Ramos (cell line): ENCODE results near the gene RELL1.

Experiments
- in situ Hi-C: fragments of 300-500 bp; cut with MboI; formaldehyde crosslinking; loops from one replicate; pipeline ENCODE4 v1.14.3; 2022; ENCODE audit warnings: low sequenced_read_pairs; ENCODE audit not compliant: unreplicated experiment

RELL1 gene

GRCh38 chr4:37686373-37687193 is at the start of gene RELL1:
RELL1 (minus strand) TSS chr4:37686376; CDS start chr4:37686287, 89 bp downstream.
- in situ Hi-C loops, result no loop called here

GRCh38 chr4:37735578-37735977 is 49.4 kb upstream of the RELL1 start:
- in situ Hi-C loops, result no loop called here

GRCh38 chr4:37734989-37735388 is 48.8 kb upstream of the RELL1 start:
- in situ Hi-C loops, result no loop called here

- in situ Hi-C loops, result no loop called here
Observed at GRCh38 chr4:37733240-37733867, 47.2 kb upstream of the RELL1 start.

GRCh38 chr4:37732526-37733186 is 46.5 kb upstream of the RELL1 start:
- in situ Hi-C loops, result no loop called here

- in situ Hi-C loops, result no loop called here
Observed at GRCh38 chr4:37729649-37730004, 43.5 kb upstream of the RELL1 start.

GRCh38 chr4:37728064-37728463 is 41.9 kb upstream of the RELL1 start:
- in situ Hi-C loops, result no loop called here

GRCh38 chr4:37727635-37728034 is 41.5 kb upstream of the RELL1 start:
- in situ Hi-C loops, result no loop called here

- in situ Hi-C loops, result no loop called here
Observed at GRCh38 chr4:37726666-37727065, 40.5 kb upstream of the RELL1 start.

- in situ Hi-C loops, result no loop called here
Observed at GRCh38 chr4:37725718-37726117, 39.5 kb upstream of the RELL1 start.

- in situ Hi-C loops, result no loop called here
Observed at GRCh38 chr4:37723067-37723466, 36.9 kb upstream of the RELL1 start.

- in situ Hi-C loops, result no loop called here
Observed at GRCh38 chr4:37721995-37722638, 35.9 kb upstream of the RELL1 start.

GRCh38 chr4:37719021-37719420 is 32.8 kb upstream of the RELL1 start:
- in situ Hi-C loops, result no loop called here

- in situ Hi-C loops, result no loop called here
Observed at GRCh38 chr4:37717576-37717975, 31.4 kb upstream of the RELL1 start.

GRCh38 chr4:37715889-37716402 is 29.8 kb upstream of the RELL1 start:
- in situ Hi-C loops, result no loop called here

- in situ Hi-C loops, result no loop called here
Observed at GRCh38 chr4:37710491-37710890, 24.3 kb upstream of the RELL1 start.

- in situ Hi-C loops, result no loop called here
Observed at GRCh38 chr4:37706032-37706431, 19.9 kb upstream of the RELL1 start.

GRCh38 chr4:37705571-37705970 is 19.4 kb upstream of the RELL1 start:
- in situ Hi-C loops, result no loop called here

GRCh38 chr4:37699868-37700481 is 13.8 kb upstream of the RELL1 start:
- in situ Hi-C loops, result no loop called here

GRCh38 chr4:37697566-37697965 is 11.4 kb upstream of the RELL1 start:
- in situ Hi-C loops, result no loop called here
